HG03064 (cell line): ENCODE data around the gene PDE1C.

Experiments
- ATAC-seq: cut with Tn5 transposase; IDR thresholded peaks from one replicate; pipeline ENCODE4 v1.9.1; 2021; ENCODE audit warnings: low read depth; ENCODE audit not compliant: unreplicated experiment

The PDE1C gene

DNA sequence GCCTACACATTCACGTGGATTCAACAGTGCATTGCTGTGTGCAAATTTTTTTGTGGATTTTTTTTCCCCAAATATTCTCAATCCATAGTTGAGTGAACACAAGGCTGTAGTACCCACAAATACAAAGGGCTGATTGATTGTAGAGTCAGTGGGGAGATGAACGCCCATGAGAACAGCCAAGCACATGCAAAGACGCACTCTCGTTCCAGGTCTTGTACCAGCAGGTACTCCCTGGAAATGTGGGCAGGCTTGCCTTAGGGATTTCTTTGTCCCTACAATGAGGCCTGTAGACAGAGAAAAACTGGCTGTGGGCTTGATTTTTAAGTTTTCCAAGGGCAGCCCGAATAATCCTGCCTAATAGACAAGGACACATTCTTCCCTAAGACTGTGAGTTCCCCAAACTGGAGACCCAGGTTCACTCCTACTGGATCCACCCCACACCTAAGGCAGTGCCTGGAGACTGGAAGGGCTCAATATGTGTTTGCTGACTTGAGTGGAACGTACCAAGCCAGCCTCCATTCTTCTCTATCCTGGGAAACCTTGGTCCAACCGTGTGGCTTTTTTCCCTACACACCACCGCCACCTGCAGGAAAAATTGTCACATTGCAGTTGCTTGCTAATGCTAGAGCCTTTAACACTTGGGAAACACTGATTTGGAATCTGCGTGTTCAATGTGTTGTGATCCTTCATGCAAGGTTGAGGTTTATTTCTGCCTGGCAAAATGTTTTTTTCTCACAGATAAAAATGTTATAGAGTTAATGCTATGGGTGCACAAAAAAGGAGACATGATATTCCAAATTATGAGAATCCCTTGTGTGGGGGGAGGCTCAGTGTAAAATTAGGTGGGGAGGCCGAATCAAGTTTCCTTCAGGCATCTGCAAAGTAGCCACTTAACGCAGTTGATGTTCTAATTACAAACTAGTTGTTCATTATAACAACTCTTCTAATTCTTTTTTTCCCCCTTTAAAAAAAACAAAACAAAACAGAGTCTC is 333.9 kb downstream of the PDE1C start:
- no peak for ATAC-seq

DNA sequence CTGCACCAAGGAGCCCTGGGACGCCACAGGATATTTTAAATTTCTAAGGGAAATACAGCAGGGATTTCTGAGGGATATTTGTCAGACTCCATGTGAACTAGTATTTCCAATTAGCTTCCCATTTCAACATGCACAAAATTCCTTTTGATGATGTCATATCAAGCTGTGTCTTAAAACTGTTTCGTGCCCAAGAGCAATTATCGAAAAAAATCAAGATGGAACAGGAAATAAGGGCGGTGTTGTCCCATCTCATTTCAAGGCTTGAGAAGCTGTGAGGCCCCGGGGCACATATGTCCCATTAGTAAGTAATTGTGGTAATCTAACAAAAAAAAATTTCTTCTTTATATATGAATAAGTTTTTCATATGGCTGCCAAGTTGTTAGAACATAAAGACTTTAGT is 335.8 kb downstream of the PDE1C start:
- no peak for ATAC-seq

DNA sequence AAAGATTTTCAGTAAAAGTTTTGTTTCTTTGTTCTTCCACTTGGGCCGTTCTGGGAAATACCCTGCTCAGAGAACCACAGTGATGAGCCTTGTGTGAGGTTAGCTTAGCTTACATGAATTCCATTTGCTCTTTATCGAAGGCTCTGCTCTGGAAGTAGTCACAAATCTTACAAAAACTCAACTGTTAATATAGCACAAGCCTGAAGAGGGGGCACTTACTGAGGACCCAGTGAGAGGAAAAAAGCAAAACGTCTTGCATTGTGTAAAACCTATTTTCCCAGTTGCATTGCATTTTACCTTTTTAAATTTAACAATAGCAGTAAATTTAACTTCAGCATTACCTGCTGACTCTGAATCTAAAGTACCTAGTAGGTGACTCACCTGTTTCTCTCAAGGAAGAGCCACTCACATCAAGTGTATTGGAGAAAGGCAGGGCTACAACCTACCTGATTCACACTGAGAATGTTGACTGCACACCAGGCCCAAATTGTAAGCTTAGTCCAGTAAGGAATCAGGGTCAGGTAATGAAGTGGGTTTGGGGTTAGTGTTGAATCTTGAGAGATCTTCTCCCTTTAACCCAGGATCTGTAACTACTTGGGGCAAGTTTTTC is 340.9 kb downstream of the PDE1C start:
- ATAC-seq, result no peak

DNA sequence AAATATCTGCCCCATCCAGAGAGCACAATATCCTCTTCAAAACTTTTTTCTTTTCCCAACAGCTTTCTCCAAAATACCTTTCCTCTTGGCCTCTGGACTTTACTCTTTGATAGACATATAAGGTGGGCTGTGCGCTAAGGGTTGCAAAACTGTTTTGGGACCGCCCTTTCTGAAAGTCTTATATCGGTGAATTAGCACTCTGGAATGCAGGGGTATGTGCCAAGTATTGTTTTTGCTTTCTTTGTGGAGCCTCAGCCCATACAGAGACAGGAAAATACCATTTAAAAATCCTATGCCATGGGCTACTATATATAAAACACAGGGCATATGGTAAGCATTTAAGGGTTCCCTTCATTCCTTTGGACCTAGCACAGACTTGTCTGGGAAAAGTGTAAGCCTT is 345.5 kb downstream of the PDE1C start:
- ATAC-seq, result no peak

DNA sequence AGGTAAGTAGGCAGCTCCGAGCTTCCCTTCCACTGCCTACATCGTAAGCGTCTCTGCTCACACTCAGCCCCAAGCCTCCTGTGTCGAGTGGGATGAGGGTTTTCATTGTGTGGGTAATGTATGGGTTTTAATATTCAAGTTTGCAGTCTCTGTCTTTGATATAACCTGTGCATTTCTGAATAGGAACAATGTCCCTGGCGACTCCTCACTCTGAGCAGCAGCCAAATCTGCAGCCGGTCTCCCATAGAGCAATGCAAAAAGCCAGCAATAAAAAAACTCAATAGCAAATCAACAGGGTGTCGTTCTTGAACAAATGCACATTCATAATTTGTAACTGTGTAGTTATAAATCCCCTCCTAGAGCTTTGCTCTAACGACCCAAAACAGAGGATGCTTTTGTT is 349.8 kb downstream of the PDE1C start:
- no peak for ATAC-seq

DNA sequence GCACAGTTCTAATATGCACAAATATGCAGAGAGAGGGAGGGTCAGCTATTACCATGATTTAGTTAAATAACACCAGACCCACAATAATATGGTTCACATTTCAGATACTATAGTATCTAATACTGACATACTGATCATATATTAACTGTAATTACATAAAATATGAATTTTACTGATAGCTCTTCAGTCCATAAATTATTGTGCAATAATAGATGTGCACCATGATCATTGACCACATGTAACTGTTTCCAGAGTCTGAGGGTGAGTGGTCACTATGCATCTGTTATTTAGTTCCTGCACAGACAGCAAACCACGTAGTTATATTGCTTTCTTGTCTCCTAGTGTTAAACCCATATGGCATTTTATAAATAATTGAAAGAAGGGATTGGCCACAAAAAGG is 353.9 kb downstream of the PDE1C start:
- ATAC-seq, result no peak

DNA sequence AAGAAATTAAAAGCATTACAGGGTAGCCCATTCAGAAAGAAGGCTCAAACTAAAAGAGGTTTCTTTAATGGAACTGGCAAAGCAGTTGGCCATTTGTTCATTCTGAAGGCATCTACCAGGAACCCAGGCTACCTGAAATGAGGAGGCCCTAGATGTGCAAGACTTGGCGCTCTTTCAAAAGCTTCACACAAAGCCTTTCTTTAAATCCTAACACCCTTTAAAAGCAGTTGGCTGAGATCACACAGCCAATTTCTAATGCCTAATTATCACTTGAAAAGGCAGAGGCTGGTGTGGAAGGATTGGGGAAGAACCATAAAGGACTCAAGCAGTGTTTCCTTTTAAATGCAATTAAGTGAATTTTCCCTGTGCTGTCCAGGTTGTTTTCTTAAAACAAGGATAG is 360.0 kb downstream of the PDE1C start:
- ATAC-seq, result no peak

DNA sequence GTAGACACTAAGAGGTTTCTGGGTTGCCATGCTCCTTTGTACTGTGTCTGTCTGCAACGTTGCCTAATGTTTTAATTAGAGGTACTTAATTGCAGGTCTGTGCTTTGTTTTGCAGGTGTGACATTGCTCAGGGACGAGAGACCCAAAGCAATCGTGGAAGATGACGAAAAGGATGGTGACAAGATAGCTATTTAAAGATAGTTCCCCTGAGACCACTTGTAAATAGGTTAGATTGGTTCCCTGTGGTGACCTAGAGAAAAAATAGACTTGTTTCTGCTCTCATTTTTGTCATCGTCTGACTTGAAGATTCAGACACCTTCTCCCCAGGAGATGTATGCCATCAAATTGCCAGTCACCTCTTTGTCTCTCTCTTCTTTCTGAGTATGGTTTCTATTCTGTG is 363.1 kb downstream of the PDE1C start:
- ATAC-seq, result no peak

DNA sequence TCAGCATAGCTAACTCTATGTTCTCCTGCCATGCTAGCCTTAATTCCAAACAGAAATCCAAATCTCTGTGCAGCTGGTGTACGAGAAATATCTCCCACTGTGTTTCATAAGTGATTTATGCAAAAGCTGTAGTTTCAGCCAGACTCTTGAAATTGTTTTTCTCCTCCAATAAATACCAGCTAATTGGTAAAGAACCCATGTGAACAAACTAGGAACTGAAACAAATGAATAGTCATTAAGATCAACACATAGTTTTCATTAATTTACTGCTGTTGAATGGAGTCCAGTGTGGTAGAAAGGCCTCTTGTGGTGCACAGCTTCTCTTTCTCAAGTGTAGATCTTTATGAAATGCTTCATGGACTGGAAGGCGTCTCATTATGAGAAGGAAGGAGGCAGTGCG is 364.8 kb downstream of the PDE1C start:
- no peak for ATAC-seq

DNA sequence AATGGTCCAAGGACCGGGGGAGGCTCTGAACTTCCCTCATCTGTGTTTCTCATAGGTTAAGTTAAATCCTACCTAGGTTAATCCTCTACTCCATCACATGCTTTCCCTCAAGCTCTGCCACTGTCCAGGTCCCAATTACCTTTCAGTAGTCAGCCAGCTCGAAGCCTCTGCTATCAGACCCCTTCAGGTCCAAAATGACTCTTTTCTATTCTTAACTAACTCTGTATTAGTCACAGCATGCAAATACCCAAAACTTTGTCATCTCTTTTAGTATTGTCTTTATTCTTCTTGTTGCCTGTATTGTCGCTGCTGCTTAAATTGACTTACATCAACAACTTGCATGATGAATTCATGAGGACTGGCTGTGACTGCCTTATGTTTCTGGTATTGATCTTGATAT is 367.9 kb downstream of the PDE1C start:
- no peak for ATAC-seq
